NCI-H2196 (cell line): Measurements from ENCODE around the gene TMEM151A.
"Not testable (repeated sequence)": the region's sequence is repeated elsewhere in the genome, so short reads cannot be mapped to it uniquely, and the experiment has no call there.

ENCODE experiments used
- DNase-seq: peaks from one replicate; lab custom pipeline; 2025; ENCODE audit not compliant: unreplicated experiment; lab: John Stamatoyannopoulos, UW

TMEM151A gene

GRCh38 chr11:66291706-66292542 is at the start of gene TMEM151A:
TMEM151A (plus strand) TSS chr11:66291894; CDS start chr11:66292014, 120 bp downstream.
- peak; percentile 53 for DNase-seq

GRCh38 chr11:66242095-66242765 is 49.5 kb upstream of the TMEM151A start:
- DNase-seq = no peak

DNA sequence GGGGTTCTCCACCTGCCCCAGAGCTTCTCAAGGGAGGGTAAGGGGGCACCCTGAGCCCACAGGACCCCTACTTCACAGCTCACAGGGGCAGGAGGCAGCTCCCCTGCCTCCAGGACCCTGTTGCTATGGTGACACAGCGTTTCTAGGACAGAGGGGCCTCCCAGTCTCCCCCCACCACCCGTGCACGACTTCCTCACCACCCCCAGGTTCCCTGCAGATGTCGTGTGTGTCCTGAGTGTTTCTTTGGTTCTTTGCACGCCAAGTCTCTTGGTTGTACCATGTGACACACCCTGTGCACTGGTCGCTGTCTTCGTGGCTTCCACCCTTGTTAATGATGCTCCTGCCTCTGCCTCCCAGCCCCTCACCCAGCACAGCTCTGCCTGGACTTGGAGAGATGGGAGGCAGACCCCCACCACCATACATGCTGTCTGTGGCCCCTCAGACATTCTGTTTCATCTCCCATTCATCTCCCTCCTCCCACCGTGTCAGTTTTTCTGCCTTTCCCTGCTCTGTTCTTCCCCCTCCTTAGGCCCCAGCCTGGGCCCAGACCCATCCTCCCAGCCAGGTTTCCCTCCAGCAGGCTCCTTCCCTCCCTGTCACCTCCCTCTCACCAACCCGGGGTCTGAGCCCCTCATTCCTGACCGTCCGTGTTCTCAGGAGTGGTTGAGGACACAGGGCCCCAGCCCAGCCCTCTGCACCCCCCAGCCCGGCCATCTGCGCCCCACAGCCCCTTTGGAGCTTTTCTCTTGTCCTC is 47.7 kb upstream of the TMEM151A start:
- DNase-seq = no peak

- no peak for DNase-seq
Measured at GRCh38 chr11:66247295-66247694, 44.4 kb upstream of the TMEM151A start.

DNA sequence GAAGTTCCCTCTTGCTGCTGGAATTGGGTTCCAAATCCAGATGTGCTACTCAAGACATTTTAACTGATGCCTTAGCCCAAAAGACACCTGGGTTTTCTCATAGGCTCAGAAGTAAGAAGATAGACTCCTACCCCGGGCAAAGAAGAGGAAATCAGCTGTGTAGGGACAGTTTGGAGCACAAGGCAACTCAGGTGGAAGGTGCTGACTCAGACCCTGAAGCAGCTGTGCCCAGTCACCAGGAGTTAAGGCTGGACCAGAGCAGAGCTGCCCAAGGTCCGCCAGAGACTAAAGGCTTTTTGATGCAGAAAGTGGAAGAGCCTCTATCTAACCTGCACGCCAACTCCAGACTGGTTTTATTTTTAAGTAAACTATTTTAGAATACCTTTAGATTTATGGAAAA is 43.9 kb upstream of the TMEM151A start:
- no peak for DNase-seq

- no peak for DNase-seq
Measured at GRCh38 chr11:66248903-66249302, 42.8 kb upstream of the TMEM151A start.

GRCh38 chr11:66251809-66252208 is 39.9 kb upstream of the TMEM151A start:
- DNase-seq = no peak

- not testable (repeated sequence) for DNase-seq
Measured at GRCh38 chr11:66253081-66253480, 38.6 kb upstream of the TMEM151A start.

- DNase-seq = no peak
Measured at GRCh38 chr11:66258473-66258893, 33.2 kb upstream of the TMEM151A start.

DNA sequence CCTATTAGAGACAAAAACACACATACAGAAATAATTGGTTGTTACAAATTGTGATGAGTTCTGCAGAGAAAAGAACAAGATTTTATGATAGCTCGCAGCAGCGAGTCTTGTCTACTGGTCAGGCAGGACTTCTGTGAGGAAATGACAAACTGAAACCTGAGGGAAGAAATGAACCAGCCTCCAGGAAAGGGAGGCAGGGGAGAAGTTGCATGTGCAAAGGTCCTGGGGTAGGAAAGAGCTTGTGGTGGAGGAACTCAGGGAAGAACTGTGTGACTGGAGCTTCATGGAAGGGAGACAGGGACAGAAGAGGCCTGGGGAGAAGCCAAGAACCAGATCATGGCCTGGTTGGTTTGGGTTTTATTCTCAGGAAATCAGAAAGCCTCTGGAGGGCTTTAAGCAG is 32.5 kb upstream of the TMEM151A start:
- DNase-seq = no peak

DNA sequence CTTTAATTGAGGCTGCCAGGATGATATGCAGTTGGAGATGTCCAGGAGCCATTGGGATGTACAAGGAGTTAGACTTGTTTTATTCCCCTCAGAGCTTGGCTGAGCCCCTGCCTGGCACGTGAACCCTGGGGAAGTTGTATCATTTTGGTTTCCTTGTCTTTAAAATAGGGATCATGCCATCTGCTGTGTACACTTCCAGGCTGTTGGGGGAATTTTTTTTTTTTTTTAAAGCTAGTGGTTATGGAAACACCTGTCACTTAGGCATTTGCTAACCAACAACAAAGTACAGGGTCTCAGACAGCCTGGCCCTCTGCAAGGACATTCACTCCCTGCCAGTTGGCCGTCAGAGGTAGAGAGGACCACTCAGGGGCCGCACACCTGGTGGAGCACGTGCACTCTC is 31.7 kb upstream of the TMEM151A start:
- DNase-seq = no peak

- no peak for DNase-seq
Measured at GRCh38 chr11:66261578-66261977, 30.1 kb upstream of the TMEM151A start.

DNA sequence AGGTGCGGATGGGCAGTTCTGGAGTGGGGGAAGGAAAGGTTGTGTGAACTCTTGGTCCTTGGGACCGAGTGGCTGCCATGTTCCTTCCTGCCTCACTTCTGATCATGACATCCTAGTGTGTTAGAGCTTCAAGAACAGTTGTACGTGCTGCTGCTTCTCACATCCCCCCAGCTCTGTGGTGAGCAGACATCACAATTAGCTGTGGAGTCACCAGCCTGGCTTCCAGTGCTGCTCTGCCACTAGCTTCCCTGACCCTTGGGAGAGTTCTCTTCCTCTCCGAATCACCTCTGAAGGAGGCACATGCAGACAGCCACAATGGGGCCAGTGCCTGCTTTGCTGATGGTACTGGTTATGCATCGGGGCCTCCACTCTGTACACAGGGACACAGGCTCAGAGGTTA is 29.5 kb upstream of the TMEM151A start:
- no peak for DNase-seq

DNA sequence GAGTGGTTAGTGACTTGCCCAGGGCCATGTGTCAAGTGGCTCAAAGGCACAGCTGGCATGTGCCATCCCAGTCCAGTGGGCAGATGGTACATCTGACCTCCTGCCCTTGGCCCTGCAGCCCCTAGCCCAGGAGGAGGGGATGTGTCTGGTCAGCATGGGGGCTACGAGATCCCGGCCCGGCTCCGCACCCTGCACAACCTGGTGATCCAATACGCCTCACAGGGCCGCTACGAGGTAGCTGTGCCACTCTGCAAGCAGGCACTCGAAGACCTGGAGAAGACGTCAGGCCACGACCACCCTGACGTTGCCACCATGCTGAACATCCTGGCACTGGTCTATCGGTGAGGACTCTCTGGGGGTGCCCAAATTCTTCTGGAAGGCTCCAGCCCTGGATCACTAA is 29.0 kb upstream of the TMEM151A start:
- DNase-seq = no peak

- no peak for DNase-seq
Measured at GRCh38 chr11:66263231-66263630, 28.5 kb upstream of the TMEM151A start.

DNA sequence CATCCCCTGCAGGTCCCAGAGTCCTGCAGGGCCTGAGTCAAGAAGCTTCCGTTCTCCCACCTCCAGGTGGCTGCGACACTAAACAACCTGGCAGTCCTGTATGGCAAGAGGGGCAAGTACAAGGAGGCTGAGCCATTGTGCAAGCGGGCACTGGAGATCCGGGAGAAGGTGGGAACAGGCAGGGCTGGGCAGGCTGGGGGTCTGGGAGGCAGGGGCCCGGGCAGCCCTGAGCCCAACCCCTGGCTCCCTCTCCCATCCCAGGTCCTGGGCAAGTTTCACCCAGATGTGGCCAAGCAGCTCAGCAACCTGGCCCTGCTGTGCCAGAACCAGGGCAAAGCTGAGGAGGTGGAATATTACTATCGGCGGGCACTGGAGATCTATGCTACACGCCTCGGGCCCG is 27.9 kb upstream of the TMEM151A start:
- no peak for DNase-seq

DNA sequence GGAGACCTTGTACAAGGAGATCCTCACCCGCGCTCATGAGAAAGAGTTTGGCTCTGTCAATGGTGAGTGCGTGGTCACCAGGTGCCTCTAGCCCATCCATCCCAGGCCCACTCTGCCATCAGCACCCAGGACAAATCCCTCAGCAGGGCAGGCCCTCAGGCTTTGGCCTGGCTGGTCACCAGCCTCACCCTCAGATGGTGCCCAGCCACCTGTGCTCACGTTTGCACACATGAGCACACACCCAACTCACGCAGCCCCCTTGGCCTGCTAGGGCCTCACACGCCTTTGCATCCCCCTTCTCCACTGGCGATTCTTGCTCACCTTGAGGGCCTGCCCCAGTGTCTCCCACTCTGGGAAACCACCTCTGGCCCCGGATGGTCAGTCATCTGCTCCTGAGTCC is 27.3 kb upstream of the TMEM151A start:
- DNase-seq = no peak

DNA sequence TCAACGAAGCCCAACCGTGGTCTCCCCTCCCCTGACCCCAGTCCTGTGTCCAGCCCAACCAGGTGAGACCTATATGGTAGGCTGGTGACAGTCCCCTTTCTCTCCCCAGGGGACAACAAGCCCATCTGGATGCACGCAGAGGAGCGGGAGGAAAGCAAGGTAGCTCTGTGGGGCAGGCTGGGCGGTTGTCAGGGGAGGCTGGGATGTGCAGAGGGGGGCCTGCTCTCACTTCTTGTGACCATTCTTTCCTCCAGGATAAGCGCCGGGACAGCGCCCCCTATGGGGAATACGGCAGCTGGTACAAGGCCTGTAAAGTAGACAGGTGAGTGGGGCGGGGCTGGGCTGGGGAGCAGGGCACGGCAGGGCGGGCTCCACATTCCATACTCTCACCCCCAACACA is 26.8 kb upstream of the TMEM151A start:
- peak; percentile 22 for DNase-seq

DNA sequence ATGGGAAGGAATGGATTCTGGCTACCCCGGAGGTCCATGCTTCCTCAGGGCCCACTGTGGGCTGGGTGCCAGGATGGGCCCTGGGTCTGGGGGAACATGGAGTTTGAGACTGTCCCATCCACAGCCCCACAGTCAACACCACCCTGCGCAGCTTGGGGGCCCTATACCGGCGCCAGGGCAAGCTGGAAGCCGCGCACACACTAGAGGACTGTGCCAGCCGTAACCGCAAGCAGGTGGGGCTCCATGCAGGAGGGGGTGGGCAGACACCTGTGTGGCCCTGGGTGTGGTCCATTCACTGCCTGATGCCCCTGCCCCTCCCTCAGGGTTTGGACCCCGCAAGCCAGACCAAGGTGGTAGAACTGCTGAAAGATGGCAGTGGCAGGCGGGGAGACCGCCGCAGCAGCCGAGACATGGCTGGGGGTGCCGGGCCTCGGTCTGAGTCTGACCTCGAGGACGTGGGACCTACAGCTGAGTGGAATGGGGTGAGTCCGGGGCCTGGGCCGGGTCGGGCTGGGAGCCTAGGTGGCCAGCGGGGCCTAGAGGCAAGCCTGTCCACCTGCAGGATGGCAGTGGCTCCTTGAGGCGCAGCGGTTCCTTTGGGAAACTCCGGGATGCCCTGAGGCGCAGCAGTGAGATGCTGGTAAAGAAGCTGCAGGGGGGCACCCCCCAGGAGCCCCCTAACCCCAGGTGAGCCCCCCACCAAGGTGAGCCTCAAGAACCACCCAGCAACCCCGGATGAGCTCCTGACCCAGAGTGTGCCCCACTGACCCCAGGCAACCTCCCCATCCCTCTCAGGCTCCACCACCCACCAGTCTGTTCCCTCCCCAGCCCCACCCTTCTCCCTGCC is 25.9 kb upstream of the TMEM151A start:
- DNase-seq = no peak

DNA sequence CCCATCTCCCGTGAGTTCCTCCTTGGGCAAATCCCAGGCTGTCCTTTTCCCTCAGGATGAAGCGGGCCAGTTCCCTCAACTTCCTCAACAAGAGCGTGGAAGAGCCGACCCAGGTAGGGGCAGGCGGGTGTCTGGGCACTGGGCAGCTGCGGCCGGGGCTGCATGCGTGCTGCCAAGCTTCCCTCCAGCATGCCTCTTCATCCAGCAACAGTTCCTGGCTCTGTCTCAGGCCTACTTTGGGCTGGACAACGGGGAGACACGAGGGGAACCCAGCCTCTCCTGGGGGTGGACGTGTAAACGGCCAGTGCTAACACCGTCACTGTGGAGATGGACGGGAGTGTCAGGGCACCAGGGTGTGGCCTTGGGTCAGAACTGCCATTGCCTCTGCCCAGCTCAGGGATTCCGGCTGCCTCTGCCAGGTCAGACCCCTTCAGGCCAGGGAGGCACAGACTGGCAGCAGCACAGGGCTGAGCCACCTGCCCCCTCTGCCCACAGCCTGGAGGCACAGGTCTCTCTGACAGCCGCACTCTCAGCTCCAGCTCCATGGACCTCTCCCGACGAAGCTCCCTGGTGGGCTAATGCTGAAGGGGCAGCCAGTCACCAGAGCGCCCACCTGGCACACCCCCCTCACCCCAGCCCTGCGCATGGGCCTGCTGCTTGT is 25.2 kb upstream of the TMEM151A start:
- DNase-seq = no peak
